ENCODE data around the gene CHCT1. TPM values are rescaled to one million over a fixed set of nuclear protein-coding genes. Genes with fewer than 3 reads are reported as not detected.
"Not testable (repeated sequence)": the region's sequence is repeated elsewhere in the genome, so short reads cannot be mapped to it uniquely, and the experiment has no call there.

CHCT1 gene
- total RNA-seq, 1 donor from 2014 or later: not detected

- DNase-seq; ATAC-seq; intact Hi-C loops (cut with micrococcal nuclease): not testable (repeated sequence)
Measured at GRCh38 chr17:60433021-60433997, 11.0 kb downstream of the CHCT1 start.

- intact Hi-C loops (cut with micrococcal nuclease): no loop called here
- DNase-seq (peak; percentile 72), ATAC-seq (peak; percentile 93)
Measured at GRCh38 chr17:60435244-60436167, 13.2 kb downstream of the CHCT1 start.

- ATAC-seq: no peak
- DNase-seq: no peak
- intact Hi-C loops (cut with micrococcal nuclease): no loop called here
Measured at GRCh38 chr17:60436676-60437075, 14.4 kb downstream of the CHCT1 start.

GRCh38 chr17:60439501-60439900 is 17.2 kb downstream of the CHCT1 start:
- intact Hi-C loops (cut with micrococcal nuclease): no loop called here
- DNase-seq: no peak
- no peak for ATAC-seq

GRCh38 chr17:60442271-60443173 is 20.2 kb downstream of the CHCT1 start:
- ATAC-seq (peak; percentile 47), DNase-seq (no peak)
- intact Hi-C loops (cut with micrococcal nuclease): no loop called here

- ATAC-seq (no peak), DNase-seq (no peak)
- intact Hi-C loops (cut with micrococcal nuclease): no loop called here
Measured at GRCh38 chr17:60443713-60444112, 21.4 kb downstream of the CHCT1 start.

GRCh38 chr17:60445144-60445543 is 22.9 kb downstream of the CHCT1 start:
- no peak for DNase-seq
- ATAC-seq: no peak
- intact Hi-C loops (cut with micrococcal nuclease): no loop called here

GRCh38 chr17:60447375-60447774 is 25.1 kb downstream of the CHCT1 start:
- ATAC-seq: no peak
- intact Hi-C loops (cut with micrococcal nuclease): no loop called here

GRCh38 chr17:60451071-60451470 is 28.8 kb downstream of the CHCT1 start:
- intact Hi-C loops (cut with micrococcal nuclease): no loop called here
- no peak for ATAC-seq
- no peak for DNase-seq

More at GRCh38 chr17:60447375-60447774, 25.1 kb downstream of the CHCT1 start:
- no peak for DNase-seq

GRCh38 chr17:60451965-60452364 is 29.7 kb downstream of the CHCT1 start:
- intact Hi-C loops (cut with micrococcal nuclease): no loop called here
- ATAC-seq: no peak

GRCh38 chr17:60455378-60455777 is 33.1 kb downstream of the CHCT1 start:
- DNase-seq: no peak
- ATAC-seq: no peak
- intact Hi-C loops (cut with micrococcal nuclease): no loop called here

More at GRCh38 chr17:60451965-60452364, 29.7 kb downstream of the CHCT1 start:
- DNase-seq: no peak

GRCh38 chr17:60457148-60457547 is 34.9 kb downstream of the CHCT1 start:
- no peak for ATAC-seq
- intact Hi-C loops (cut with micrococcal nuclease): no loop called here

GRCh38 chr17:60461584-60461983 is 39.3 kb downstream of the CHCT1 start:
- no peak for ATAC-seq
- DNase-seq: no peak
- intact Hi-C loops (cut with micrococcal nuclease): no loop called here

More at GRCh38 chr17:60457148-60457547, 34.9 kb downstream of the CHCT1 start:
- DNase-seq: no peak

GRCh38 chr17:60463157-60463835 is 41.0 kb downstream of the CHCT1 start:
- DNase-seq: no peak
- intact Hi-C loops (cut with micrococcal nuclease): no loop called here
- no peak for ATAC-seq

GRCh38 chr17:60464343-60464742 is 42.1 kb downstream of the CHCT1 start:
- intact Hi-C loops (cut with micrococcal nuclease): no loop called here
- ATAC-seq: no peak

GRCh38 chr17:60468371-60468770 is 46.1 kb downstream of the CHCT1 start:
- ATAC-seq (no peak), DNase-seq (no peak)
- intact Hi-C loops (cut with micrococcal nuclease): no loop called here

More at GRCh38 chr17:60464343-60464742, 42.1 kb downstream of the CHCT1 start:
- DNase-seq: no peak

- DNase-seq: no peak
- intact Hi-C loops (cut with micrococcal nuclease): no loop called here
- no peak for ATAC-seq
Measured at GRCh38 chr17:60471451-60471850, 49.2 kb downstream of the CHCT1 start.

GRCh38 chr17:60472449-60472848 is 50.2 kb downstream of the CHCT1 start:
- ATAC-seq: no peak
- intact Hi-C loops (cut with micrococcal nuclease): no loop called here
- DNase-seq: no peak

Data from left ventricle myocardium superior (tissue), 1 donor.